Panc1 (cell line): ENCODE measurements around the gene VPS13A.

Experiments
- POLR2AphosphoS5 ChIP-seq: IDR thresholded peaks from 2 replicates; pipeline ENCODE4 v1.6.1; 2012; ENCODE audit warnings: mild to moderate bottlenecking, low read depth, low read length, moderate library complexity
- TF ChIP-seq, protein P1 (sequence below): fragments of 450-650 bp; IDR thresholded peaks from 2 replicates; pipeline ENCODE4 v1.5.1; 2017; ENCODE audit warnings: mild to moderate bottlenecking

DNA sequence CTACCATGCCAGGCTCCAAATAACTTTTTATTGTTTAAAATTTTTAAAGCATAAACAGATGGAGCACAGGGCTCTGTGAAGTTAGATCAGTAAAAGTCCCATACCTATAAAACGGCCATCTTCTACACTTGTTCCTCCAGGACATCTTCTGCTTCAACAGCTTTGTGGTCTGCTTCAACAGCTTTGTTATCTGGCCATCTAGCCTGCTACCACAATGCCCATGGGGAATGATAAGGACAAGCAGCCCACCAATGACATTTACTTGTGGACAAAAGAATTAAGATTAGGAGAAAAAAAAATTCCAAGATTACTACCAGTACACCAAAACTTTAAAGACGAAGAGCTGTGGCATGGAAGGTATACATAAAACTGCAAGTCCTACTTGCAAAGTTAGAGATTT lies 2.2 kb upstream of the VPS13A start:
- TF ChIP-seq, protein P1, sequence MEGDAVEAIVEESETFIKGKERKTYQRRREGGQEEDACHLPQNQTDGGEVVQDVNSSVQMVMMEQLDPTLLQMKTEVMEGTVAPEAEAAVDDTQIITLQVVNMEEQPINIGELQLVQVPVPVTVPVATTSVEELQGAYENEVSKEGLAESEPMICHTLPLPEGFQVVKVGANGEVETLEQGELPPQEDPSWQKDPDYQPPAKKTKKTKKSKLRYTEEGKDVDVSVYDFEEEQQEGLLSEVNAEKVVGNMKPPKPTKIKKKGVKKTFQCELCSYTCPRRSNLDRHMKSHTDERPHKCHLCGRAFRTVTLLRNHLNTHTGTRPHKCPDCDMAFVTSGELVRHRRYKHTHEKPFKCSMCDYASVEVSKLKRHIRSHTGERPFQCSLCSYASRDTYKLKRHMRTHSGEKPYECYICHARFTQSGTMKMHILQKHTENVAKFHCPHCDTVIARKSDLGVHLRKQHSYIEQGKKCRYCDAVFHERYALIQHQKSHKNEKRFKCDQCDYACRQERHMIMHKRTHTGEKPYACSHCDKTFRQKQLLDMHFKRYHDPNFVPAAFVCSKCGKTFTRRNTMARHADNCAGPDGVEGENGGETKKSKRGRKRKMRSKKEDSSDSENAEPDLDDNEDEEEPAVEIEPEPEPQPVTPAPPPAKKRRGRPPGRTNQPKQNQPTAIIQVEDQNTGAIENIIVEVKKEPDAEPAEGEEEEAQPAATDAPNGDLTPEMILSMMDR, result no peak
- TF ChIP-seq POLR2AphosphoS5, result no peak
